Chondrocyte (in vitro differentiated cells): ENCODE measurements around the gene FAM217B. TPM values are rescaled to one million over a fixed set of nuclear protein-coding genes. Genes with fewer than 3 reads are reported as not detected.

Experiments used
- DNase-seq: peaks from one replicate; pipeline ENCODE4 v3.0.0; 2021; ENCODE audit warnings: mixed read lengths, low spot score
- H3K27ac Mint-ChIP-seq: one replicate; pipeline ENCODE4 v1.8.0; 2021; ENCODE audit warnings: mild to moderate bottlenecking, moderate library complexity, mixed read lengths; ENCODE audit not compliant: unreplicated experiment
- H3K27me3 Mint-ChIP-seq: 2 replicates; pipeline ENCODE4 v1.8.0; 2021; ENCODE audit warnings: low read depth, mixed read lengths
- H3K36me3 Mint-ChIP-seq: 2 replicates; pipeline ENCODE4 v1.8.0; 2021; ENCODE audit warnings: low read depth, mixed read lengths
- H3K4me1 Mint-ChIP-seq: 2 replicates; pipeline ENCODE4 v1.8.0; 2021; ENCODE audit warnings: low read depth, mild to moderate bottlenecking, mixed read lengths
- H3K4me3 Mint-ChIP-seq: one replicate; pipeline ENCODE4 v1.8.0; 2021; ENCODE audit warnings: mild to moderate bottlenecking, moderate library complexity, mixed read lengths; ENCODE audit not compliant: unreplicated experiment
- H3K9me3 Mint-ChIP-seq: 2 replicates; pipeline ENCODE4 v1.8.0; 2021; ENCODE audit warnings: low read depth, mixed read lengths
- CTCF ChIP-seq: fragments of 200-600 bp; sonication (generic); IDR thresholded peaks from 2 replicates; pipeline ENCODE4 v1.5.0; 2021; ENCODE audit warnings: antibody characterized with exemption, mild to moderate bottlenecking, moderate library complexity
- total RNA-seq: library from RNA; stranded (reverse); gene quantifications from 3 replicates; pipeline ENCODE4 v1.2.1, GENCODE V29; 2021

Gene FAM217B
- total RNA-seq, 1 donor from 2014 or later: 13.7 TPM

- no peak for DNase-seq
- no peak for TF ChIP-seq CTCF
- H3K9me3 Mint-ChIP-seq: no peaks in the 10 kb centered on the region
- peaks cover 36% of the 10 kb centered on the region for H3K4me1 Mint-ChIP-seq
- H3K27ac Mint-ChIP-seq: peak overlapping the region; percentile 86
- H3K36me3 Mint-ChIP-seq: no peaks in the 10 kb centered on the region
- H3K4me3 Mint-ChIP-seq: peak overlapping the region; percentile 72
- no peaks in the 10 kb centered on the region for H3K27me3 Mint-ChIP-seq
These were observed 1.5 kb upstream of the FAM217B start for GRCh38 chr20:59938696-59939051.

- H3K4me3 Mint-ChIP-seq: peak overlapping the region; percentile 87
- peaks cover 2% of the 10 kb centered on the region for H3K36me3 Mint-ChIP-seq
- H3K27me3 Mint-ChIP-seq: no peaks in the 10 kb centered on the region
- peak; percentile 85 for DNase-seq
- no peak overlapping the region for H3K27ac Mint-ChIP-seq
- TF ChIP-seq CTCF: no peak
- peaks cover 36% of the 10 kb centered on the region for H3K4me1 Mint-ChIP-seq
- H3K9me3 Mint-ChIP-seq: no peaks in the 10 kb centered on the region
These were observed 924 bp upstream of the FAM217B start for GRCh38 chr20:59939052-59939878.

- peak overlapping the region; percentile 87 for H3K4me3 Mint-ChIP-seq
- peak overlapping the region; percentile 94 for H3K27ac Mint-ChIP-seq
- no peaks in the 10 kb centered on the region for H3K9me3 Mint-ChIP-seq
- TF ChIP-seq CTCF: no peak
- H3K4me1 Mint-ChIP-seq: peaks cover 40% of the 10 kb centered on the region
- DNase-seq: peak; percentile 90
- H3K27me3 Mint-ChIP-seq: no peaks in the 10 kb centered on the region
- H3K36me3 Mint-ChIP-seq: peaks cover 5% of the 10 kb centered on the region
These were observed 385 bp upstream of the FAM217B start for GRCh38 chr20:59939879-59940128.

GRCh38 chr20:59940956-59941294 is 736 bp downstream of the FAM217B start:
- DNase-seq: no peak
- H3K4me1 Mint-ChIP-seq: peaks cover 51% of the 10 kb centered on the region
- H3K9me3 Mint-ChIP-seq: no peaks in the 10 kb centered on the region
- H3K27me3 Mint-ChIP-seq: no peaks in the 10 kb centered on the region
- H3K4me3 Mint-ChIP-seq: peak overlapping the region; percentile 86
- peak overlapping the region; percentile 97 for H3K27ac Mint-ChIP-seq
- peaks cover 6% of the 10 kb centered on the region for H3K36me3 Mint-ChIP-seq
- no peak for TF ChIP-seq CTCF

GRCh38 chr20:59942245-59942644 is 2.1 kb downstream of the FAM217B start:
- no peaks in the 10 kb centered on the region for H3K27me3 Mint-ChIP-seq
- H3K4me1 Mint-ChIP-seq: peaks cover 55% of the 10 kb centered on the region
- no peak for DNase-seq
- H3K4me3 Mint-ChIP-seq: no peak overlapping the region
- no peaks in the 10 kb centered on the region for H3K9me3 Mint-ChIP-seq
- peaks cover 6% of the 10 kb centered on the region for H3K36me3 Mint-ChIP-seq
- TF ChIP-seq CTCF: no peak
- no peak overlapping the region for H3K27ac Mint-ChIP-seq
